SKM-1 (cell line): ENCODE measurements around the gene DUT.
A peak's percentile ranks its signal among the peaks of the same experiment; 100 is the strongest.
"Not testable (repeated sequence)": the region's sequence is repeated elsewhere in the genome, so short reads cannot be mapped to it uniquely, and the experiment has no call there.

Source experiments
- DNase-seq: peaks from one replicate; lab custom pipeline; 2025; ENCODE audit not compliant: unreplicated experiment; lab: John Stamatoyannopoulos, UW

Gene DUT

GRCh38 chr15:48326180-48326579 lies 5.0 kb upstream of the DUT start:
- DNase-seq = not testable (repeated sequence)

GRCh38 chr15:48330105-48330785 lies 984 bp upstream of the DUT start:
- no peak for DNase-seq

GRCh38 chr15:48331796-48332641 lies 790 bp downstream of the DUT start:
- DNase-seq = peak; percentile 68

DNA sequence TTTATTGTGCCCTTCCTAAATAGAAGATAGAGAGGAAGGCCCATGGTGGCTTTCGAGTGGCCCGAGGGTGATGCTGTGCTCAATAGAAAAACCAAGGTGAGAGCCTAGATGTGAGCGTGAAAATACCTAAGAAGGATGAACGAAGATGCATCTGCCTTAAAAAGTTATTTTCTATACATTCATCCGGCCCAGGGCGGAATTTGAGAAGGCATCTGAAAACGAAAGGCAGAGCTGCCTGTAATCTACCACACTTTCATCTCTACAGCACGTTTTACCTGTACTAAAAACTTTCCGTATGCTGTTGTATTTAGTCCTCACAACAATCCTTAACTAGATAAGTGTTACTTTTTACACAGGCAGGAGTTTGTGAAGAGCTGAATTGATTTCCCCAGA lies 1.4 kb downstream of the DUT start:
- DNase-seq = no peak

- DNase-seq = no peak
Measured at GRCh38 chr15:48333540-48333939, 2.3 kb downstream of the DUT start.

DNA sequence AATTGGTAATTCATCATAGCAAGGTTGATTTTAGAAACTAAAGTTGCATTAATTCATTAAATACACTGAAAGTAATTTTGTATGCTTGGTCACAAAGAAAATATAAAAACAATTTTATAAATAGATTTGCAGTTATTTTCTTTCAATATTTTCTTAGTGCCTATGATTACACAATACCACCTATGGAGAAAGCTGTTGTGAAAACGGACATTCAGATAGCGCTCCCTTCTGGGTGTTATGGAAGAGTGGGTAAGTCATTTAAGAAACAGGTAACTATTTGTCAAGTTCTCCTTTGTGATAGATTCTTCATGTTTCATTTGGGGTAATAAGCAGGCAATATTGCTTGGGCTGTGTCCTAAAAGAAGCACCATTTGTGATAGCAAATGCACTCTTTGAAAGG lies 3.0 kb downstream of the DUT start:
- DNase-seq = peak; percentile 31

GRCh38 chr15:48336940-48337339 lies 5.7 kb downstream of the DUT start:
- DNase-seq = no peak

- no peak for DNase-seq
Measured at GRCh38 chr15:48337607-48338006, 6.4 kb downstream of the DUT start.

DNA sequence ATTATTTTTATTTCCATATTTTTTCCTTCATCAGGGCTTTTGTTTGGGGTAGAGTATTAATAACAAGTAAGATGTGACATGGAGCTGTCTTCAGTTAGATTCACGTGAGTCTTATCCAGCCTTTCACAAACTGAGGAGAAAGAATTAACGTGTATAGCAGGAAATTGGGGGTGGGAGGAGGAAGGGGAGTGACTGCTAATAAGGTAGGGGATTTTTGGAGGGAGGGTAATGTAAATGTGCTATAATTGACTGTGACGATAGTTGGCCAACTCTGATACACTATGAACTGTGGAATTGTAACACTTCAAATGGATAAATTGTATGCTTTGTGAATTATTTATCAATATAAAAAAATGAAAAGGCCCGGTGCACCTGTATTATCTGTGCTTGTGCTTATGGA lies 8.9 kb downstream of the DUT start:
- no peak for DNase-seq

- no peak for DNase-seq
Measured at GRCh38 chr15:48343865-48344264, 12.6 kb downstream of the DUT start.

DNA sequence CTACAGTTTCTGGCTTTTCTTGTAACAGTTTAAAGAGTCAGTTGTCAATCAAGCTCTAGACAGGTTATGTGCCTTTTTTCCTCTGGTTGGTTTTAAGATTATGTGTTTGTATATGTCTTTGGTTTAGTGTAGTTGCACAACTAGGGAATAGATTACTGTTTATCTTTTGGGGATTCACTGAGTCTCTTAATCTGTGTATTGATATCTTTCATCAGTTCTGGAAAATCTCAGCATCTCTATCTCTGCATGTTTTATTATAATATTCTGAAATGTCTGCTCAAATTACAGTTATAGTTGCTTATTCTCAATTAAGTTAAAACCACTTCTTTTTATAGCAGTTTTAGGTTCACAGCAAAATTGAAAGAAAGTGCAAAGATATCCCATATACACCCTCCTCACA lies 14.3 kb downstream of the DUT start:
- no peak for DNase-seq

- peak; percentile 17 for DNase-seq
Measured at GRCh38 chr15:48352474-48353072, 21.3 kb downstream of the DUT start.

- no peak for DNase-seq
Measured at GRCh38 chr15:48354694-48355303, 23.6 kb downstream of the DUT start.

DNA sequence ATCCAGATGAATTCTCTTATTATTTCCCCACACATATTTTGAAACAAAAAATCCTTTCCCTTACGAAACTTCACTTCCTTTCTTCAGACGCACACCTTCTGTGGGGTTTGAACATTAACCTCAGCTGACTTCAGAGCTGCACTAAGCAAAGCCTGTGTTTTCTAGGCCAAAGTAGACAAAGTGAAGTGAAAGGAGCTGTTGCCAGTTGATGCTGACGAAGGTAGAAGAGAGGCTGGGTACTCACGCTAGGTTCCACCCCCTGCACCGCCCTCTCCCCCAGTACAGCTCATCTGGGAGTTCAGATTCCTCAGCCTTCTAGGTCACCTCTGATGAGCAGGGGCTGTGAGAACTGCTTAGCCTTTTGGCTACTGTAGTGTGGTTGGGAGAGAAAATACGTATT lies 24.1 kb downstream of the DUT start:
- no peak for DNase-seq

DNA sequence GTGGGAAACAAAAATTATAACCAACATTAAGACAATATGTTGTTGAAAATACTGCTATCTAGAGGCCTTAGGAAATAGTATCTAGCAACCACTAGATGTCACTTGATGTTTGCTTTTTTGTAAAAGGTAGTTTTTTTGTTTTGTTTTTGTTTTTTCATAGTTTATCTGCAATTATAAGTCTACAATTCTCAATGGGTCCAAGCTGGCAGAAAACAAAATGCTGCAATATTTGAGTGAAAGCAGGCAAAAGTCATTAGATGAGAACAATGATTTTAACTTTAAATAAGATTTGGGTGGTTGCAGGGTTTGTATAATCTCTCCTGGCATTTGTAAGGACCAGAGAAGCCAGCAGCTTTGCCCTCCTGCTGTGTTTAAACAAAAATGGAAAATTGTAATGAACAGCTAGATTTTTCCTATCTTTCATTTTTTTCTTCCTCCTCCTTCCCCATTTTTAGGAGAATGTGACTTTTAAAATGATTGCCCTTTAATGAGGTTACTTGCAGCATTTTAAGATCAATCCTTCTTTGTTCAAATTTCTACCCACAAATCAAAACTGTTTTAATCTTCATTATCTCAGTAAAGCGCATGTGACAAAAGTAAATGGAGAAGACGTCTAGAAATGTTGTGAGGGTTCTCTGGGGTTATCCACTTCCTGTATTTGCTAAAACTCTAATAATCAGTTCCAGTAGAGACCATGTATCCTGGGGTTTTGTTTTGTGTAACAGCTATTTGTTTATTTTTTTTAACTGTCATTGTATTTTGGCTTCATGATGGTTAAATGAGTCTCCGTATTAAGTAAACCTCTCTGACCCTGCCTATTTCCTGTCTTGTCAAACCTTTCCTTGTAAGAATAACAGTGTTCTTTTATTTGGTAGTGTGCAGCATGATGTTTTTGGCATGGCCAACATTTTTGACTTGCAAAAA lies 27.3 kb downstream of the DUT start:
- DNase-seq = no peak

DNA sequence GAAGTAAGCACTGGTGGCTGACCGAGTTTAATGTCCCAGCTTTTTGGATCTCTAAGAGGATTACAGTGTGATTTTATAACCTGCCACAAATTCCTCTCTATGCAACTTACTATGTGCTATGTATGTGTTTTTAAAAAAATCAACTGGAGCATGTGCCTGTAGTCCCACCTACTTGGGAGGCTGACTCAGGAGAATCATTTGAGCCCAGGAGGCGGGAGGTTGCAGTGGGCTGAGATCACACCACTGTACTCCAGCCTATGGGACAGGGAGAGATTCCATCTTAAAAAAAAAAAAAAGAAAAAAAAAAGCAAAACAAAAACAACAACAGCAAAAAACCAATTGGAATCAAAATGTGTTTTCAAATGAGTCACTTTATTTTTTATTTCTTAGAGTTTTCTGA lies 29.6 kb downstream of the DUT start:
- no peak for DNase-seq

GRCh38 chr15:48361685-48362084 lies 30.5 kb downstream of the DUT start:
- DNase-seq = no peak

GRCh38 chr15:48363474-48363873 lies 32.2 kb downstream of the DUT start:
- DNase-seq = no peak

- no peak for DNase-seq
Measured at GRCh38 chr15:48365575-48365974, 34.3 kb downstream of the DUT start.

GRCh38 chr15:48366584-48367312 lies 35.5 kb downstream of the DUT start:
- DNase-seq = no peak
